ENCODE data around the gene FES.
"Not testable (repeated sequence)": the region's sequence is repeated elsewhere in the genome, so short reads cannot be mapped to it uniquely, and the experiment has no call there.

Gene FES

DNA sequence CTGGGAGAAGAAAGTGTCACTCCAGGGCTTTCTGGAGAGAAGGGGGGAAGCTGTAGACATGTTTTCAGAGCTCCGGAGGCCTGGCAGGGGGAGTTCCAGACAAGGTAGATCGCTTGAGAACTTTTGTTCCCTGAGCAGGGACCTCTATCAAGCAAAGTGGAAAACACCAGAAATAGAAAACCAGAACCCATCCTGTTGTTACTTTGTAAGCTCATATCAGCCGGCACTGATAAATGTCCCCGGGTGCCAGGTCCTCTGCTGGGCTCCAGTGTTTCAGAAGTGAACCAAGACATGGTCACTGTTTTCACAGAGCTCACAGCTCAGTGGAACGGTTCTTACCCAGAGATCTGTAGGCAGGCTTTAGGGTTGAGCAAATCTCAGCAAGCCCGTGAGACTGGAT, 34.5 kb downstream of the FES start:
- Histone ChIP-seq H3K4me2 (ENCODE audit: low read length) (no peak overlapping the region), H3K27ac (ENCODE audit: low read depth, low read length, poor library complexity, severe bottlenecking) (no peak overlapping the region), H3K27me3 (ENCODE audit: insufficient read depth, low read length) (no peaks in the 10 kb centered on the region), H3K36me3 (ENCODE audit: insufficient read depth, low read length) (peaks cover 42% of the 10 kb centered on the region; the same call in 1 of the 2 replicates), H3K4me1 (ENCODE audit: insufficient read depth, low read length, severe bottlenecking) (peaks cover 19% of the 10 kb centered on the region), H3F3A (ENCODE audit: insufficient read depth, low read length) (no peaks in the 10 kb centered on the region), H3K4me3 (ENCODE audit: low read depth, low read length, poor library complexity, severe bottlenecking) (no peak overlapping the region), H4K20me1 (ENCODE audit: insufficient read depth, low read length) (no peaks in the 10 kb centered on the region), H3K79me2 (ENCODE audit: insufficient read depth, low read length) (no peaks in the 10 kb centered on the region), H3K9me3 (ENCODE audit: low read length) (no peaks in the 10 kb centered on the region), H2AFZ (ENCODE audit: low read length) (no peak overlapping the region), H3K9ac (ENCODE audit: low read length) (no peak overlapping the region), H3K9me2 (ENCODE audit: low read depth, low read length) (no peaks in the 10 kb centered on the region)
- no peak for TF ChIP-seq EZH2 (IDR thresholded peaks at IDR 0.05; ENCODE audit: borderline replicate concordance, low read length)
- TF ChIP-seq, protein P1, sequence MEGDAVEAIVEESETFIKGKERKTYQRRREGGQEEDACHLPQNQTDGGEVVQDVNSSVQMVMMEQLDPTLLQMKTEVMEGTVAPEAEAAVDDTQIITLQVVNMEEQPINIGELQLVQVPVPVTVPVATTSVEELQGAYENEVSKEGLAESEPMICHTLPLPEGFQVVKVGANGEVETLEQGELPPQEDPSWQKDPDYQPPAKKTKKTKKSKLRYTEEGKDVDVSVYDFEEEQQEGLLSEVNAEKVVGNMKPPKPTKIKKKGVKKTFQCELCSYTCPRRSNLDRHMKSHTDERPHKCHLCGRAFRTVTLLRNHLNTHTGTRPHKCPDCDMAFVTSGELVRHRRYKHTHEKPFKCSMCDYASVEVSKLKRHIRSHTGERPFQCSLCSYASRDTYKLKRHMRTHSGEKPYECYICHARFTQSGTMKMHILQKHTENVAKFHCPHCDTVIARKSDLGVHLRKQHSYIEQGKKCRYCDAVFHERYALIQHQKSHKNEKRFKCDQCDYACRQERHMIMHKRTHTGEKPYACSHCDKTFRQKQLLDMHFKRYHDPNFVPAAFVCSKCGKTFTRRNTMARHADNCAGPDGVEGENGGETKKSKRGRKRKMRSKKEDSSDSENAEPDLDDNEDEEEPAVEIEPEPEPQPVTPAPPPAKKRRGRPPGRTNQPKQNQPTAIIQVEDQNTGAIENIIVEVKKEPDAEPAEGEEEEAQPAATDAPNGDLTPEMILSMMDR (IDR thresholded peaks at IDR 0.05; ENCODE audit: low read length), result no peak

DNA sequence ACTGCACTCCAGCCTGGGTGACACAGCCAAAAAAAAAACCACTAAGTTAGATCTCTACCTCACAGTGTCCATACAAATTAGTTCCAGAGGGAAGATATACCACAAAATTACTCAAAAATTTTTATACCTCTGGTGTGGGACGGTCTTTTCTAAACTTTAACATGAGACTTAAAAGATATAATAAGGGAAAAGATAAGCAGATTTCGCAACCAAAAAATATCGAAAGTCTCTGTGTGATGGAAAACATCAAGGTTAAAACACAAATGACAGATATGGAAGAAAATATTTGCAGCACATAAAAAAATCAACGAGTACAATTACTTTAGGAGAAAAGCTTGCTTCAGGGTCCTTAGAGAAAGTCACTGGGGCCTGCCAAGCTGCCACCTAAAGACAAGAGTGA, 37.6 kb downstream of the FES start:
- no peaks in the 10 kb centered on the region for H3F3A ChIP-seq (ENCODE audit: insufficient read depth, low read length)
- no peaks in the 10 kb centered on the region for H3K79me2 ChIP-seq (ENCODE audit: insufficient read depth, low read length)
- no peaks in the 10 kb centered on the region for H3K4me1 ChIP-seq (ENCODE audit: insufficient read depth, low read length, severe bottlenecking)
- no peak overlapping the region for H3K4me3 ChIP-seq (ENCODE audit: low read depth, low read length, poor library complexity, severe bottlenecking)
- H3K9ac ChIP-seq (ENCODE audit: low read length), result no peak overlapping the region
- TF ChIP-seq EZH2 (IDR thresholded peaks at IDR 0.05; ENCODE audit: borderline replicate concordance, low read length), result no peak
- TF ChIP-seq, protein P1 (IDR thresholded peaks at IDR 0.05; ENCODE audit: low read length), result no peak
- H3K9me2 ChIP-seq (ENCODE audit: low read depth, low read length), result no peaks in the 10 kb centered on the region
- H3K36me3 ChIP-seq (ENCODE audit: insufficient read depth, low read length), result peaks cover 33% of the 10 kb centered on the region; the same call in 1 of the 2 replicates
- H4K20me1 ChIP-seq (ENCODE audit: insufficient read depth, low read length), result no peaks in the 10 kb centered on the region
- no peak overlapping the region for H2AFZ ChIP-seq (ENCODE audit: low read length)
- H3K27me3 ChIP-seq (ENCODE audit: insufficient read depth, low read length), result no peaks in the 10 kb centered on the region
- H3K4me2 ChIP-seq (ENCODE audit: low read length), result no peak overlapping the region
- H3K9me3 ChIP-seq (ENCODE audit: low read length), result no peaks in the 10 kb centered on the region
- no peak overlapping the region for H3K27ac ChIP-seq (ENCODE audit: low read depth, low read length, poor library complexity, severe bottlenecking)

DNA sequence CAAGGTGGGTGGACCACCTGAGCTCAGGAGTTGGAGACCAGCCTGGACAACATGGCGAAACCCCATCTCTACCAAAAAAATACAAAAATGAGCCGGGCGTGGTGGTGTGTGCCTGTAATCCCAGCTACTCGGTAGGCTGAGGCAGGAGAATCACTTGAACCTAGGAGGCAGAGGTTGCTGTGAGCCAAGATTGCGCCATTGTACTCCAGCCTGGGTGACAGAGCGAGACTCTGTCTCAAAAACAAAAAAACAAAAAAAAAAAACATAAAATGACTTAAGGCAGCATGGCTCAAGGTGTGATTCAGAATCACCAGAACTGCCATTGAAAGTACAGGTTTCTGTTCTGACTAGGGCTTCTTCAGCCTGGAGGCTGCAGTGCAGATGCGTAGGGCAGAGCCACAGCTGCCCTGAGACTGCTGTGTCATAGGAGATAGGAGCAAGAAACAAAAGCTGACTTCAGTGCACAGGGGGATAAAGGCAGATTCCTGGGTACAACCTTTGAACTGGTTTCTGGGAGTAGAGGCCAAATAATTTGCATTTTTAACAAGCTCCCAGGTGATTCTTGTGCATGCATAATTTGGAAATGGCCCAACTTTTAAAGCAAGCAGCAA, 38.5 kb downstream of the FES start:
- not testable (repeated sequence) for H3K27me3 ChIP-seq (ENCODE audit: insufficient read depth, low read length); H3K4me1 ChIP-seq (ENCODE audit: insufficient read depth, low read length, severe bottlenecking); H3F3A ChIP-seq (ENCODE audit: insufficient read depth, low read length); H3K27ac ChIP-seq (ENCODE audit: low read depth, low read length, poor library complexity, severe bottlenecking); H2AFZ ChIP-seq (ENCODE audit: low read length); H3K79me2 ChIP-seq (ENCODE audit: insufficient read depth, low read length); H4K20me1 ChIP-seq (ENCODE audit: insufficient read depth, low read length); H3K9ac ChIP-seq (ENCODE audit: low read length); H3K9me3 ChIP-seq (ENCODE audit: low read length); H3K4me3 ChIP-seq (ENCODE audit: low read depth, low read length, poor library complexity, severe bottlenecking); H3K9me2 ChIP-seq (ENCODE audit: low read depth, low read length); H3K4me2 ChIP-seq (ENCODE audit: low read length)
- peaks cover 33% of the 10 kb centered on the region; the same call in 1 of the 2 replicates for H3K36me3 ChIP-seq (ENCODE audit: insufficient read depth, low read length)

DNA sequence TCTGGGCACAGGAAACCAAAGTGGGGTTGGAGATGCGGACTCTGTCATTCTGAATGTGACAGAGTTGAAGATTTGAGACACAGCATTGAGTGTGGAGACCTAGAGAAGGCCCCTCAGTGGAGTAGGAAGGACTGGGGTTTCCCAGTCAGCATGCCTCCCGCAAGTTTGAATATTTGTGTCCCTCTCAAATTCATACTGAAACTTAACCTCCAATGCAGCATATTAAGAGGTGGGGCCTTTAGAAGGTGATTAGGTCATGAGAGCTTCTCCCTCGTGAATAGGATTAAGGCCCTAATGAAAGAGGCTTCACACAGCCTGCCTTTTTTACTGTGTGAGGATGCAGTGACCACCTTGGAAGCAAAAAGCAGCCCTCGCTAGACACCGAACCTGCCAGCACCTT, 40.1 kb downstream of the FES start:
- Histone ChIP-seq H3K9me3 (ENCODE audit: low read length) (no peaks in the 10 kb centered on the region), H3K79me2 (ENCODE audit: insufficient read depth, low read length) (no peaks in the 10 kb centered on the region), H3K9ac (ENCODE audit: low read length) (no peak overlapping the region), H3K27ac (ENCODE audit: low read depth, low read length, poor library complexity, severe bottlenecking) (no peak overlapping the region), H3K4me1 (ENCODE audit: insufficient read depth, low read length, severe bottlenecking) (peaks cover 12% of the 10 kb centered on the region), H3K4me2 (ENCODE audit: low read length) (no peak overlapping the region), H3K36me3 (ENCODE audit: insufficient read depth, low read length) (peaks cover 23% of the 10 kb centered on the region; the same call in 1 of the 2 replicates), H4K20me1 (ENCODE audit: insufficient read depth, low read length) (no peaks in the 10 kb centered on the region), H3K27me3 (ENCODE audit: insufficient read depth, low read length) (no peaks in the 10 kb centered on the region), H2AFZ (ENCODE audit: low read length) (no peak overlapping the region), H3F3A (ENCODE audit: insufficient read depth, low read length) (no peaks in the 10 kb centered on the region), H3K4me3 (ENCODE audit: low read depth, low read length, poor library complexity, severe bottlenecking) (no peak overlapping the region), H3K9me2 (ENCODE audit: low read depth, low read length) (no peaks in the 10 kb centered on the region)
- no peak for TF ChIP-seq EZH2 (IDR thresholded peaks at IDR 0.05; ENCODE audit: borderline replicate concordance, low read length)
- TF ChIP-seq, protein P1 (IDR thresholded peaks at IDR 0.05; ENCODE audit: low read length), result no peak

DNA sequence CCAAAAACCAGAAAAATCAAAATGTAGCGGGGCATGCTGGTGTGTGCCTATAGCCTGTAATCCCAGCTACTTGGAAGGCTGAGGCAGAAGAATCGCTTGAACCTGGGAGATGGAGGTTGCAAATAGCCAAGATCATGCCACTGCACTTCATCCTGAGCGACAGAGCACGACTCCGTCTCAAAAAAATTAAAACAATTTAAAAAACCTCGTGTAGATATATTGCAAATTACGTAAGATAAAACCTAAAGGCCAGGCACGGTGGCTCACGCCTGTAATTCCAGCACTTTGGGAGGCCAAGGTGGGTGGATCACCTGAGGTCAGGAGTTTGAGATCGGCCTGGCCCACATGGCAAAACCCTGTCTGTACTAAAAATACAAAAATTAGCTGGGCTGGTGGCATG, 42.5 kb downstream of the FES start:
- H3K9me3 ChIP-seq (ENCODE audit: low read length); H2AFZ ChIP-seq (ENCODE audit: low read length); H3K36me3 ChIP-seq (ENCODE audit: insufficient read depth, low read length); H3K27ac ChIP-seq (ENCODE audit: low read depth, low read length, poor library complexity, severe bottlenecking); H3F3A ChIP-seq (ENCODE audit: insufficient read depth, low read length); H3K9me2 ChIP-seq (ENCODE audit: low read depth, low read length); H3K9ac ChIP-seq (ENCODE audit: low read length); H4K20me1 ChIP-seq (ENCODE audit: insufficient read depth, low read length); H3K4me2 ChIP-seq (ENCODE audit: low read length); H3K4me3 ChIP-seq (ENCODE audit: low read depth, low read length, poor library complexity, severe bottlenecking); H3K79me2 ChIP-seq (ENCODE audit: insufficient read depth, low read length); H3K27me3 ChIP-seq (ENCODE audit: insufficient read depth, low read length): not testable (repeated sequence)
- peaks cover 26% of the 10 kb centered on the region for H3K4me1 ChIP-seq (ENCODE audit: insufficient read depth, low read length, severe bottlenecking)

All from OCI-LY1 (cell line).